Skeletal muscle tissue (tissue), 4 donors: ENCODE results near the gene ABTB2. TPM values are rescaled to one million over a fixed set of nuclear protein-coding genes. Genes with fewer than 3 reads are reported as not detected.

ENCODE experiments used
- H3K27ac ChIP-seq: one replicate; pipeline ENCODE4 v1.7.0; 2013; ENCODE audit warnings: mild to moderate bottlenecking, low read depth, low read length, inconsistent platforms
- H3K27me3 ChIP-seq, 3 donors: one replicate each; pipeline ENCODE4 v1.7.0; 2013; ENCODE audit warnings: low read length in 3 of 3; ENCODE audit not compliant: control insufficient read depth in 3 of 3, insufficient read depth in 3 of 3
- H3K36me3 ChIP-seq, 3 donors: one replicate each; pipeline ENCODE4 v1.7.0; 2013; ENCODE audit warnings: low read length in 3 of 3; ENCODE audit not compliant: control insufficient read depth in 3 of 3, insufficient read depth in 3 of 3
- H3K4me1 ChIP-seq, 3 donors: one replicate each; pipeline ENCODE4 v1.7.0; 2013; ENCODE audit warnings: low read length in 3 of 3, mild to moderate bottlenecking in 3 of 3; ENCODE audit not compliant: control insufficient read depth in 3 of 3, insufficient read depth in 3 of 3
- H3K4me3 ChIP-seq, 3 donors: one replicate each; pipeline ENCODE4 v1.7.0; 2013; ENCODE audit warnings: low read length in 3 of 3
- H3K9ac ChIP-seq, 3 donors: one replicate each; pipeline ENCODE4 v1.7.0; 2013; ENCODE audit warnings: low read length in 3 of 3, mild to moderate bottlenecking in 3 of 3, moderate library complexity in 2 of 3, low read depth in 1 of 3
- H3K9me3 ChIP-seq, 3 donors: one replicate each; pipeline ENCODE4 v1.7.0; 2013; ENCODE audit warnings: low read length in 3 of 3; ENCODE audit not compliant: control insufficient read depth in 3 of 3
- total RNA-seq: library from RNA; depleted of rRNA; stranded (reverse); fragments of >200 nt; gene quantifications from one replicate; pipeline ENCODE4 v1.2.3, GENCODE V29; 2014
- donor health status: Osteomylitis.

Gene ABTB2
- total RNA-seq, 1 donor from 2014 or later, result 6.3 TPM

DNA sequence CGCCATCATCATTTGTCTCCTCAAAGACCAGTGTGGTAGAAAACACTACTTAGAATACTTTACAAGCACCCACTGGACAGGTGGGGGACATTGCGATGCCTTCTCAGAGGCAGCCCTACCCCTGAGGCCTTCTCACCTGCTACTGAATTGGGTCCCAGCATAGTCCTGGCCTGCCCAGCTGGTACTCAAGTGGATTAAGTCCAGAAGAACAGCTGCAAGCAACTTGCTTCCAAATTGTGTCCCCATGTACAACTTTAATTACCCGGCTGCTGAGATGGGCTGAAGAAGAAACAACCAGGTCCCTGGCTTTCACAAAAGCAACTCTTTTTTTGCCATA is 12.3 kb downstream of the ABTB2 start:
- H3K9ac ChIP-seq, result peak overlapping the region in 2 of 3 donors; percentile 66 to 74
- H3K27ac ChIP-seq, result peak overlapping the region; percentile 90
- H3K4me1 ChIP-seq, result peaks cover 76 to 82% (median 78%) of the 10 kb centered on the region in 3 donors
- no peaks in the 10 kb centered on the region for H3K36me3 ChIP-seq
- H3K27me3 ChIP-seq, result no peaks in the 10 kb centered on the region
- no peak overlapping the region for H3K4me3 ChIP-seq
- H3K9me3 ChIP-seq, result no peaks in the 10 kb centered on the region

DNA sequence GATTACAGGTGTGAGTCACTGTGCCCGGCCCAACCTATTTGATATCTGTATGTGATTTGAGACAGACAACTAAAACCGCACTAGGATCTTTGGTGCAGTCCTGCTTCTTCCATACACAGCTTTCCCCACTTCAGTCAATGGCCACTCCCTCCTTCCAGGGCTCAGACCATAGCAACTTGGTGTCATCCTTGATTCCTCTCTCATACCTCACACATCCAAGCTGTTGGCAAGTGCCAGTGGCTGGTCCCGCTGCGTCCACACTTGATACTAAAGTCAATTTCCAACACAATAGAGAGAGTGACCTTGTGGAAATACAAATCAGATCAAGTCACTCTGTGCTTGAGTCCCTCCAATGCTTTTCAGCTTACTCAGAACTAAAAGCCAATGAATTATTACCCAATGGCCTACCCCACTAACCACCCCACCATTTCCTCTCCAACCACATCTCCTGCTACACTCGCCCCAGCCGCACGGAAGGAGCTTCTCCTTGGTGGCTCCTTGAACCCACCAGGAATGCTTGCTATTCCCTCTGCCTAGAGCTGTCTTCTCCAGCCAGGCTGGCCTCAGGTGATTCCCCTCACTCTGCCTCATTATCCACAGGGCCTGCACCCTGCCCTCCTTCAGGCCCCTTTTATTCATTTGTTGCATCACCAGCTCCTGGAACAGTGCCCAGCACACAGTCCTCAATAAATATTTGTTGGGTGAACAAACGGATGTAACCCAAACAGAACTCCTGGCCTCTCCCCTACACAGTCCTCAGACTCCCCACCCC is 12.9 kb downstream of the ABTB2 start:
- H3K9ac ChIP-seq, result peak overlapping the region in 1 of 3 donors; percentile 28
- peaks cover 70 to 77% (median 72%) of the 10 kb centered on the region in 3 donors for H3K4me1 ChIP-seq
- H3K27ac ChIP-seq, result peak overlapping the region; percentile 90
- no peaks in the 10 kb centered on the region for H3K36me3 ChIP-seq
- H3K4me3 ChIP-seq, result peak overlapping the region in 1 of 3 donors; percentile 22
- H3K27me3 ChIP-seq, result no peaks in the 10 kb centered on the region
- H3K9me3 ChIP-seq, result no peaks in the 10 kb centered on the region

DNA sequence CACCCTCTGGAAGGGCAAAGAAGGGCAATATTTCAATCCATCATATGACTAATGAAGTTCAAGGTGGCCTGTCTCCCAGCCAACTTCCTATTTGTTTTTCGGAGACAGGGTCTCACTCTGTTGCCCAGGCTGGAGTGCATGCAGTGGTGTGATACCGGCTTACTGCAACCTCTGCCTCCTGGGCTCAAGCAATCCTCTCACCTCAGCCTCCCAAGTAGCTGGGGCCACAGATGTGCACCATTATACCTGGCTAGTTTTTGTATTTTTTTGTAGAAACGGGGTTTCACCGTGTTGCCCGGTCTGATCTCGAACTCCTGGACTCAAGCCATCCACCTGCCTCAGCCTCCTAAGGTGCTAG is 13.4 kb downstream of the ABTB2 start:
- Histone ChIP-seq H3K9me3 (no peaks in the 10 kb centered on the region), H3K27me3 (no peaks in the 10 kb centered on the region), H3K9ac (no peak overlapping the region), H3K4me3 (no peak overlapping the region), H3K27ac (no peak overlapping the region), H3K4me1 (peaks cover 64 to 71% (median 67%) of the 10 kb centered on the region in 3 donors), H3K36me3 (no peaks in the 10 kb centered on the region)

DNA sequence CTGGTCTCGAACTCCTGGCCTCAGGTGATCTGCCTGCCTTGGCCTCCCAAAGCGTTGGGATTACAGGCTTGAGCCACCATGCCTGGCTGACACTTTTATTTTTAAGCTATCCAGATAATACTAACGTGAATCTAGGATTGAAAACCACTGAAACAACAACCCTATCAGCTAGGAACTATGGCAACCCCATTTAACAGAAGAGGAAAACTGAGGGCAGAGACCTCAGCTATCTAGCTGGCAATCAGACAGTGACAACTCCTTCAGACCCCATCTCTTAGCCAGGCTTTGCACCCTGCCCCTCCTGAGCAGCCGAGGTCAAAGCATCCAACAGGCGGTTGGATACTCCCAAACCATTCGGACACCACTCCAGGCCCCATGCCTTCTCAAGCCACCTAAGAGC is 14.1 kb downstream of the ABTB2 start:
- H3K4me1 ChIP-seq, result peaks cover 57 to 64% (median 60%) of the 10 kb centered on the region in 3 donors
- H3K27ac ChIP-seq, result no peak overlapping the region
- H3K9ac ChIP-seq, result no peak overlapping the region
- H3K36me3 ChIP-seq, result no peaks in the 10 kb centered on the region
- no peaks in the 10 kb centered on the region for H3K9me3 ChIP-seq
- H3K27me3 ChIP-seq, result no peaks in the 10 kb centered on the region
- H3K4me3 ChIP-seq, result no peak overlapping the region

DNA sequence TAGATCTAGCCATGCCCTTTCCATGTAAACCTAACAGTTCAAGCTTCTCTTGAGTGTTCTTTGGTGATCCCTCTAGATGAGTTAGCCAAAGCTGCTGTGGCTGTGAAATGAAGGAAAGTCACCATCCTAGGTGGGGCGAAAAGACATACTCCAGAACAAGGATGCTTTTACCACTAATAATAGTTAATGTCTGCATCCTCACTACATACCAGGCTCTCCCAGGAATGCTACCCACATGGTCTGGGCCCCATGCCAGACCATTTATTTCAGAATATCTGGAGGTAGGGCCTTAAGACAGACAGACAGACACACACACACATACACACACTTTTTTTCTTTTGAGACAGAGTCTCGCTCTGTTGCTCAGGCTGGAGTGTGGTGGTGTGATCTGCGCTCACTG is 14.7 kb downstream of the ABTB2 start:
- Histone ChIP-seq H3K9me3 (no peaks in the 10 kb centered on the region), H3K4me3 (no peak overlapping the region), H3K9ac (no peak overlapping the region), H3K27ac (no peak overlapping the region), H3K36me3 (no peaks in the 10 kb centered on the region), H3K4me1 (peaks cover 53 to 59% (median 55%) of the 10 kb centered on the region in 3 donors), H3K27me3 (no peaks in the 10 kb centered on the region)

- Histone ChIP-seq H3K4me1 (peaks cover 43 to 49% (median 49%) of the 10 kb centered on the region in 3 donors), H3K4me3 (peak overlapping the region in 1 of 3 donors; percentile 23), H3K9me3 (no peaks in the 10 kb centered on the region), H3K36me3 (no peaks in the 10 kb centered on the region), H3K27me3 (no peaks in the 10 kb centered on the region), H3K27ac (peak overlapping the region; percentile 21), H3K9ac (peak overlapping the region in 1 of 3 donors; percentile 25)
These were observed 15.8 kb downstream of the ABTB2 start for GRCh38 chr11:34341931-34342533.

GRCh38 chr11:34341096-34341495 is 16.7 kb downstream of the ABTB2 start:
- Histone ChIP-seq H3K27ac (no peak overlapping the region), H3K4me3 (no peak overlapping the region), H3K27me3 (no peaks in the 10 kb centered on the region), H3K9me3 (no peaks in the 10 kb centered on the region), H3K9ac (no peak overlapping the region), H3K36me3 (no peaks in the 10 kb centered on the region), H3K4me1 (peaks cover 33 to 43% (median 40%) of the 10 kb centered on the region in 3 donors)

DNA sequence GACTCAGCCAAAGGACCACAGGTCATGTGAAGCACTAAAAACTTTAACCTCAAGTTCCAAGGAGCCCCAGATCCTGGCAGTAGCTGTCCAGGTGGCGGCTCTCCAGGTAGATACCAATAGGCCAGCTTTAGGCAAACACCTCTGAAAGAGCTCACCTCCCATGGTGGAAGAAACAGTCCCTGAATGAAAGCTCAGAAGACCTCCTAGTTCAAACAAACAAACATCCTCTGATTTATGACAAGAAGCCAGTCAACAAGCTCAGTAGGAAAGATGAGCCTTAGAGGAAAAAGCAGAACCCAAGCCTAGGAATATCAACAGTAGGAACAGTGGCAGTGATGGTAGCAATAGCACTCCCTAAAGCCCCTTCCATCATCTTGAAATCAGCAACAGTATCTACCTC is 17.2 kb downstream of the ABTB2 start:
- Histone ChIP-seq H3K9ac (no peak overlapping the region), H3K9me3 (no peaks in the 10 kb centered on the region), H3K4me3 (no peak overlapping the region), H3K27ac (no peak overlapping the region), H3K27me3 (no peaks in the 10 kb centered on the region), H3K4me1 (peaks cover 29 to 40% (median 36%) of the 10 kb centered on the region in 3 donors), H3K36me3 (no peaks in the 10 kb centered on the region)

- Histone ChIP-seq H3K9me3 (no peaks in the 10 kb centered on the region), H3K4me1 (peaks cover 17 to 28% (median 23%) of the 10 kb centered on the region in 3 donors), H3K27ac (no peak overlapping the region), H3K9ac (no peak overlapping the region), H3K4me3 (no peak overlapping the region), H3K27me3 (no peaks in the 10 kb centered on the region), H3K36me3 (no peaks in the 10 kb centered on the region)
These were observed 18.4 kb downstream of the ABTB2 start for GRCh38 chr11:34339149-34340064.
